ENCODE results near the gene NBAS.
"Not testable (repeated sequence)": the region's sequence is repeated elsewhere in the genome, so short reads cannot be mapped to it uniquely, and the experiment has no call there.

The NBAS gene

GRCh38 chr2:15520346-15520745, 40.8 kb downstream of the NBAS start:
- no peak for DNase-seq

- not testable (repeated sequence) for DNase-seq
These were observed 42.4 kb downstream of the NBAS start for GRCh38 chr2:15518759-15519158.

- DNase-seq: peak; percentile 95 to 96
These were observed 43.3 kb downstream of the NBAS start for GRCh38 chr2:15517793-15518192.

DNA sequence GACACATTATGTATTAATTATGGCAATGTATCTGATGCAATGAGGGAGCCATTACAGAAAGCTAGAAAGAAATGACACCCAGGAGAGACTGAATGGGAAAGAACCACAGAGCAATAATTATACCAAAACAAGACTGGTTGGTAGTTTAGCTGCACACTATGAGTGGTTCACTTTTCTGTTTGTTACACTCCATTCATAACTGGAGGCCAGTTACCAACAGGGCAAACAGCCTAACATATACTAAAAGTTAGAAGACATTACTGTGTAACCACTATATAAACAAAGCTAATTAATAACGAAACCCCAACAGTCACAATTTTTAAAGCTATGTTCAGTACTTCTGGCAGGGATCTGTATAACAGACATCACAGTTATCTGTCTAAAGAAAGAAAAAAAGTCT, 49.4 kb downstream of the NBAS start:
- DNase-seq: no peak

DNA sequence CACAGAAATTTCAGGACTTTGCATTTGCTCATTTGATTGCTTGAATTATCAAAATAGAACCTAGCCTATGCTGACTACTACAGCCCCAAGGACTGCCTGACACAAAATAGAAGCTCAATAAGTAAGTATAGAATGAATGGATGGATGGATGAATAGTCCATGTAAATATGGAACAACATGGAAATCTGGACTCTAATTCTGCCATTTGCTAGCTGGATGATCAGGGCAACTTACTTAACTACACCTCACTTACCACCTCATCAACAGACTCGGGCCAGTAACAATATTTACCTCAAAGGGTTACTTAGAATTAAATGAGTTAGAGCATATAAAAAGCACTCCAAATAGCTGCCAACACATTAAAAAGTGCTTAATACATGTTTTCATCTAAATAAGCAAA, 50.6 kb downstream of the NBAS start:
- DNase-seq: no peak

DNA sequence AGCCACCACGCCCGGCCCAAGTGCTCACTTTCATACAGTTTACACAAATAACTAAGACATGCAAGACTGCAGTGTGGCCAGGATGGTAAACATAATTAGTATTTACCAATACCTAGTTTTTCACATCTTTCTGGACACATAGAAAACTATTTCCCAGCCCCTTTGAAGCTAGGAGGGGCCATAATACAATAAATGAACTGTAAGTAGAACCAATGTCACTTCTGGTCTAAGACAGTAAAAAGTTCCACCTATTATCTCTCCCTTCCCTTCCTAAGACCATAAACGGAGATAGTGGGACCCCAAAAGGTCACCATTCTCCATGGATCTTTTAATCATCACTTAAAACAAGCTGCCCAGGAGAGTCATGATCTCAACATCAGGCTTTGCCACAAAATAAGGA, 51.0 kb downstream of the NBAS start:
- no peak for DNase-seq

DNA sequence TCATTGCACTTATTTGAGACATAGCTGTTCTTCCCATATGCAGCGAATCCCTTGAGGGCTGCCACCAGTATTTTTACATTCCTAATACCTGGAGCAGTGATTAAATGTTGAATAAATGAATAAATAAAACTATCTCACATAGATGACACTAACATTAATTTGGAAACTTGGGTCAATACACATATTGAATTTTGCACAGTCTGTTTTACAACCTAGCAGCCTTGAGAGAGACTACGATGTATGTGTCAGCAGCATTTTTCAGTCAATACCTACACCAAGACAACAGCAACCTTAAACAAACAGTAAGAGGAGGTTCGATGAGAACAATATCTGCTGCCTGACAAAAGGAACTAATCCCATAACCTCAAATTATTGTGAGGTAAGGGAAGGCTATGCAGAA, 53.4 kb downstream of the NBAS start:
- no peak for DNase-seq

DNA sequence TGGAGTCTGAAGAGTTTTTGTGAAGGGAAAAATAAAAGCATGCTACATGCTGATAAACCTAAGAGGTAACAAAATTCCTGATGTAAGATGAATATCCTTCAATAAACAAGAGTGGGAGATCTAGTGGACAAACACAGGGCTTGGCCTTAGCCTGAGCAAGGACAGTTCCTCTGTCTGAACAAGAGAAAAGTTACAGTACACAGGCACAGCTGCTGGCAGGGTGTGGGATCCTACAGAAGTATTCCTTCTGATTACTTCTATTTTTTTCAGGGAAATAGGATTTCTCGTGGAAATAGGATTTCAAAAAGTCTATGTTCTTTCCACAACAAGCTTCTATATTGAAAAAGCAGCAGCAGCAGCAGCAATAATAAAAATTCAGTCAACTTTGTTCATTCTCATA, 54.1 kb downstream of the NBAS start:
- DNase-seq: no peak

DNA sequence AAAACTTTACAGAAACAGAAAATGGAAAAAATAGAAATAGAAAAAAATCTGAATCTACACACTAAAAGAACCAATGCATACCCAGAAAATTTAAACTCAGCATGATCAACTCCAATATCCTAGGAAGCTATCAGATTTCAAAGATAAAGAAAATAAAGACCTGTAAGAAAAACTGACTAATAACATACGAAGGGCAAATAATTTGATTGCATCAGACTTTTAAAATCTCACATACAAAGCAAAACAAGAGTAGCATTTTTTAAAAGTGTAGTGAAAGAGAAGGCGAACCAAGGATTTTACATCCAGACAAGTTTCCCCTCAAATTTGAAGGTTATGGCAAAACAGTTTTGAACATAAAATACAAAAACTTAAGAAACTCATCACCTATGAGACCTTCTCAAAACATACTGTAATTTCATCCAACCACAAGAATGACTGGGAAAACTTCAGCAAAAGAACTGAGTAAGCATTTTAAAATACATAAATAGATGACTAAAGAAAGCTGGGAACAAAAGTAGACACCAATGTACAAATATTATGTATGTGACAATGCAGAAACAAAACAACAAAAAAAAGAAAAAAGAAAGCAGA, 54.8 kb downstream of the NBAS start:
- no peak for DNase-seq

DNA sequence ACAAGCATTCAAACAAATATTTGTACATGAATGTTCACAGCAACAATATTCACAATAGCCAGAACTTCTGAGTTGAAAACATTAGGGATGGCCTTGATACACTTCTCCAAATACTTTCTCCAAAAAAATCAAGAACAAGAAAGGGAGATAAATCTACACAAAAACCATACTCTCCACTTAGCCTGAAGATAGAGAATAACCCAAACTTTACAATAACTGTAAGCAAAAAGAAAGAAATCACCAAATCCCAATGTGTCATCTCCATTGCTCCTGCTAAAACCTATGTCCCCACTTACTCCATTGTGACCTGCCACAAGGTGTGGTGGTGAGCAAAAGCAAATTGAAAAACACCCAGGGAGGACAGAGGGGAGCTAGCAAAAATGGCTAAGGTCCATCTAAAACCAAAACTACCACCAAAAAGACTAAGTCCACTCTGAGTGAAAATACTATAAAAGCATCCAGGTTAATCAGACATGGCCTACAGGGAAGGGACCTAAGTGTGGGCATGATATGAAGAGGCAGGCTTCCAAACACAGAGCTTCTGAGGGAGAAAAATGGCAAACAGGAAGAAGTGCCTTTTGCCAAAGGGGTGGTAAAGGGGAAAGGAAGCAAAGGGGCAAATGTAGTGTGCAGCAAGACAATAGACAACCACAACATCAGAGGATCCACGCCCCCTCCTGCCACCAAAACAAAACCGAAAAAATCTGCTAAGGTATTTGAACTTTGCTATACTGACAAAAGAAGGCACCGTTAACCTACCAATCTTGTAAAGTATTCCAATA, 56.1 kb downstream of the NBAS start:
- no peak for DNase-seq

GRCh38 chr2:15499251-15499650, 61.9 kb downstream of the NBAS start:
- DNase-seq: not testable (repeated sequence)

GRCh38 chr2:15498554-15498953, 62.6 kb downstream of the NBAS start:
- DNase-seq: no peak

DNA sequence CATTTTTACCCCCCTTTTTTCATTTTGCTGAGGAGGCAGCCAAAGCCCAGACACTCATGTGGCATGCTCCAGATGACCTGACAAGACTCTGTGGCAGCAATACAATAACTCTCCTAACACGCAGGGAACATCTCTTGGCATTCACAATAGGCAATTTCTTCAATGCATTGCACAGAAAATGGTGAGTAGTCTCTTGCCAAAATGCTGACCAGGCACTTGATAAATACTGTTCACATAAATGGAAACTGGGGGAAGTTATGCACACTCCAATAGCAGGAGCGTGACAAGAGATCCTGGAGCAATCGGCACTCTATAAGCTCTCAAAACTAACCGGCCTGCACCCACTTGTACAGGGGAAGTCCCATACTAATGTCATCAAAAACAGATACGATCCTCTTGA, 66.3 kb downstream of the NBAS start:
- DNase-seq: no peak

DNA sequence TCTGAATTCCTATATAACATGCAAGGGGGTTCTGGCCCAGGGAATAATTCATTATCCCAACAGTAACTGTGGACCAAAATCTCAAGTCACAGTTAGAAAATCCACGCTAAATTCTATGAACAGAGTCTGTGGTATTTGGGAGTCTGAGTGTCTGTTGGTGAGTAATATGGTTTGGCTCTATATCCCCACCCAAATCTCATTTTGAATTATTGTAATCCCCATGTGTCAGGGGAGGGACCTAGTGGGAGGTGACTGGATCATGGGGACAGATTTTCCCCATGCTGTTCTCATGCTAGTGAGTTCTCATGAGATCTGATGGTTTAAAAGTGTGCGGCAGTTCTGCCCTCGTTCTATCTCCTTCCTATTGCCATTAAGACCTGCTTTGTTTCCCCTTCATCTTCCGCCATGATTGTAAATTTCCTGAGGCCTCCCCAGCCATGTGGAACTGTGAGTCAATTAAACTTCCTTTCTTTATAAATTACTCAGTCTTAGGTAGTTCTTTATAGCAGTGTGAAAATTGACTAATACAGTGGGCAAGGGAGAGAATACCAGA, 68.3 kb downstream of the NBAS start:
- DNase-seq: no peak

DNA sequence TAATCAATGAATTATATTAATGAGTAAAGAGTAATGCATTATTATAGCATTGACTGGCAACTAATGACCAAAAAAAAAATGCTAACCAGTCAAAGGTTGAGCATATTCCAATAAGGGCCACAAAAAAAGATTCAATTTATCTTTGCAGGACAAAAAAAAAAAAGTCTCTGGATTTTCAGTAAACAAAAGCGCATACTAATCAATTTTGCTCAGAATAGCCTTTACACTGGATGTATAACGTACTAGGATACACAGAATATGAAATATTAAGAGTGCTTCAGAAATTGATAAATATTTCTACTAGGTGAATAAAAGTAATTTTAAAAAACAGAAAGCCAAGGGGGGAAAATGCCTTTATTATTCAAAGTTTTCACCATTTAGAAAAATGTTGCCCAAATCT, 74.4 kb downstream of the NBAS start:
- DNase-seq: no peak

DNA sequence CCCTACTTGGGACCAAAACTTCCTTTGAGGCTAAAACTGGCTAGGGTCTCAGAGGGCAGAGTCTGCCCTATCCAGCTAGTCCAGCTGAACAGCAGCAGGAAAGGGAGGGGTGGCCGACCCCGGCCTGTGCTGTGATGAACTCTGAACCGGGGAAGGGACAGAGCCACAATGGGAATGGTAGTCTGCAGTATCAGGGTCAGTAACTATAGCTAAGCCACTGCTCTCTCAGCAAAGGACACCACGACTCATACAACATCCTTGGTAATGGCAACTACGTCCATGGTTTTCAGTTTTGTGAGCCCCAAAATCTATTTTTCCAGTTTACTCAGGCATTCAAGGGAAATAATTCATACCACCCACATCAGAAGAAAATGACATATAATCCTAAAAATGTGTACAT, 75.2 kb downstream of the NBAS start:
- DNase-seq: no peak

GRCh38 chr2:15481000-15481399, 80.1 kb downstream of the NBAS start:
- no peak for DNase-seq

- no peak for DNase-seq
These were observed 80.6 kb downstream of the NBAS start for GRCh38 chr2:15480552-15480951.

- no peak for DNase-seq
These were observed 88.3 kb downstream of the NBAS start for GRCh38 chr2:15472876-15473275.

GRCh38 chr2:15472133-15472532, 89.0 kb downstream of the NBAS start:
- DNase-seq: no peak

- DNase-seq: peak in 1 of 2 experiments; percentile 96
These were observed 89.5 kb downstream of the NBAS start for GRCh38 chr2:15471606-15472005.

DNA sequence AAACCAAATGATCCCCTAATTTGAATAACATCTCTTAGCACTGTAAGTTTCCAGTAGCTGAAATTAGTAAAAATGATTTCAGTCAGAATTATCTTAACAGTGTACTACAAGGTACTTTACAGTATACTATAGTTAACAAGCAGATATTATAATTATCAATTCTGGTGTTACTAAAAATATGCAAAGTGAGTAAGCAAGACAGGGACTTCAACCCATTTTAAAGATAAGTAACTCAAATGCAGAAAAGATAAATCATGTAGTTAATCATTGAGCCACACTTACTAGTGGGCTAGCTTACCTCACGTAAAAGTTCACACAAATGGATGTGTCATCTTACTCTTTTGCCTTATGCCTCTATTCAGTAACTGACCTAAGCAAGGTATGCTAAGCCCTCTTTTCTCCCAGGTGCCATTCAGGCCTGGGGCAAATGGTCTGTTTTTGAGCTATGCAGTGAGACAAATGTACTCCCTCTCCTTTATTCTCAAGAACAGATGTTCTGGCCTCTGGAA, 101.0 kb downstream of the NBAS start:
- DNase-seq: no peak

- no peak for DNase-seq
These were observed 102.9 kb downstream of the NBAS start for GRCh38 chr2:15458277-15458676.

GRCh38 chr2:15457868-15458267, 103.3 kb downstream of the NBAS start:
- no peak for DNase-seq
